IPS-15b (cell line): Measurements from ENCODE around the gene ADAM10.
"Not testable (repeated sequence)": the region's sequence is repeated elsewhere in the genome, so short reads cannot be mapped to it uniquely, and the experiment has no call there.

Experiments used
- H3K27me3 ChIP-seq: one replicate; pipeline ENCODE4 v1.6.1; 2013; ENCODE audit warnings: low read length; ENCODE audit not compliant: control insufficient read depth, insufficient read depth
- H3K36me3 ChIP-seq: one replicate; pipeline ENCODE4 v1.6.1; 2013; ENCODE audit warnings: low read length; ENCODE audit not compliant: control insufficient read depth, insufficient read depth
- H3K4me1 ChIP-seq: one replicate; pipeline ENCODE4 v1.6.1; 2013; ENCODE audit warnings: mild to moderate bottlenecking, low read length; ENCODE audit not compliant: control insufficient read depth, insufficient read depth
- H3K4me3 ChIP-seq: one replicate; pipeline ENCODE4 v1.5.1; 2013; ENCODE audit warnings: low read depth, low read length
- H3K9ac ChIP-seq: one replicate; pipeline ENCODE4 v1.6.1; 2013; ENCODE audit warnings: low read depth, mild to moderate bottlenecking, low read length
- H3K9me3 ChIP-seq: one replicate; pipeline ENCODE4 v1.6.1; 2013; ENCODE audit warnings: mild to moderate bottlenecking, low read length; ENCODE audit not compliant: control insufficient read depth, insufficient read depth

The ADAM10 gene

DNA sequence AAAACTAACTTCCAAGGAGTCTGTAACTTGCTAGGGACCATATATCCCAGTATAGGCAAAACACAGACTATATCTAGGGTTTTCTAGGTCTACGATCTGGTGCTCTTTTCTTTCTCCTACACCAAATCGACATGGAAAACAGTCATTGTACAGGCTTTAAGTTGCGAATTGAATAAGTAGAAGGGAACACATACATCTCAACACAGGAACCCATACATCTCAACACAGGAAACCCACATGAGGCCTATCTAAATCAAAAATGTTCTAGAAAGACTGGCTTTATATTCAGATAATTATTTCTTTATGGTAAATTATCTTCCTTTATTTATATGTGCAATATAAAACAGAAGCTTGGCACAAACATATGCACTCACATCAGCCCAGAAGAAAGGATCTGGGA, 126.6 kb downstream of the ADAM10 start:
- H3K36me3 ChIP-seq: no peaks in the 10 kb centered on the region
- H3K9me3 ChIP-seq: no peaks in the 10 kb centered on the region
- no peak overlapping the region for H3K4me3 ChIP-seq
- no peaks in the 10 kb centered on the region for H3K27me3 ChIP-seq
- H3K4me1 ChIP-seq: no peaks in the 10 kb centered on the region
- no peak overlapping the region for H3K9ac ChIP-seq

DNA sequence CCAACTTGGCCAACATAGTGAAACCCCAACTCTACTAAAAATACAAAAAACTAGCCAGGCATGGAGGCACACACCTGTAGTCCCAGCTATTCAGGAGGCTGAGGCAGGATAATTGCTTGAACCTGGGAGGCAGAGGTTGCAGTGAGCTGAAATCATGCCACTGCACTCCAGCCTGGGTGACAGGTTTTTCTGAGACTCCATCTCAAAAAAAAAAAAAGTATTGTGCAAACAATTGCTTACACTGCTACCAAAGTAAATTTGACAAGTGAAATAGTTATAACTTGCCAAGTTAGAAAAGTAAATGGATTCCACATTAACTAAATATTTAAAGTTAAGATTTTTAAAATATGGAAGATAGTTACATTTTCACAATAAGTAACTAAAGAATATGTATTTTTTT, 129.2 kb downstream of the ADAM10 start:
- not testable (repeated sequence) for H3K27me3 ChIP-seq, H3K4me3 ChIP-seq, H3K36me3 ChIP-seq, H3K9me3 ChIP-seq, H3K4me1 ChIP-seq, H3K9ac ChIP-seq

DNA sequence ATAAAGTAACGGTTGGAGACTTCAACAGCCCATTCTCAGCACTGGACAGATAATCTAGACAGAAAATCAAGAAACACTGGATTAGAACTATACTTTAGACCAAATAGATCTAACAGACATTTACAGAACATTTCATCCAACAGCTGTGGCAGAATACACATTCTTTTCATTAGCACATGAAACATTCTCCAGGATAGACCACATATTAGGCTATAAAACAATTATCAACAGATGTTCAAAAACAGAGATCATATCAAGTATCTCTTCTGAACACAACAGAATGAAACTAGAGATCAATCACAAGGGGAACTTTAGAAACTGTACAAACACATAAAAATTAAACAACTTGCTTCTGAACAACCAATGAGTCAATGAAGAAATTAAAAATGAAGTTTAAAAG, 133.3 kb downstream of the ADAM10 start:
- Histone ChIP-seq H3K36me3 (no peaks in the 10 kb centered on the region), H3K9ac (no peak overlapping the region), H3K27me3 (no peaks in the 10 kb centered on the region), H3K9me3 (peaks cover 5% of the 10 kb centered on the region), H3K4me1 (no peaks in the 10 kb centered on the region), H3K4me3 (no peak overlapping the region)

GRCh38 chr15:58611731-58612676, 137.5 kb downstream of the ADAM10 start:
- Histone ChIP-seq H3K36me3 (no peaks in the 10 kb centered on the region), H3K9me3 (peaks cover 5% of the 10 kb centered on the region), H3K4me3 (no peak overlapping the region)

GRCh38 chr15:58608711-58609110, 140.8 kb downstream of the ADAM10 start:
- Histone ChIP-seq H3K9ac (no peak overlapping the region), H3K4me1 (peaks cover 5% of the 10 kb centered on the region), H3K36me3 (no peaks in the 10 kb centered on the region), H3K27me3 (no peaks in the 10 kb centered on the region), H3K9me3 (no peaks in the 10 kb centered on the region), H3K4me3 (no peak overlapping the region)

More at GRCh38 chr15:58611731-58612676, 137.5 kb downstream of the ADAM10 start:
- Histone ChIP-seq H3K27me3 (no peaks in the 10 kb centered on the region), H3K9ac (no peak overlapping the region), H3K4me1 (no peaks in the 10 kb centered on the region)

- no peaks in the 10 kb centered on the region for H3K9me3 ChIP-seq
- peaks cover 5% of the 10 kb centered on the region for H3K4me1 ChIP-seq
- no peaks in the 10 kb centered on the region for H3K27me3 ChIP-seq
- H3K9ac ChIP-seq: no peak overlapping the region
- H3K4me3 ChIP-seq: no peak overlapping the region
- H3K36me3 ChIP-seq: no peaks in the 10 kb centered on the region
Measured at GRCh38 chr15:58608129-58608590, 141.3 kb downstream of the ADAM10 start.

- H3K27me3 ChIP-seq: no peaks in the 10 kb centered on the region
- H3K36me3 ChIP-seq: no peaks in the 10 kb centered on the region
- no peak overlapping the region for H3K4me3 ChIP-seq
- H3K9me3 ChIP-seq: no peaks in the 10 kb centered on the region
- H3K4me1 ChIP-seq: peaks cover 5% of the 10 kb centered on the region
- no peak overlapping the region for H3K9ac ChIP-seq
Measured at GRCh38 chr15:58606577-58607080, 142.9 kb downstream of the ADAM10 start.

GRCh38 chr15:58605931-58606530, 143.5 kb downstream of the ADAM10 start:
- H3K27me3 ChIP-seq: no peaks in the 10 kb centered on the region
- H3K9me3 ChIP-seq: no peaks in the 10 kb centered on the region
- H3K4me1 ChIP-seq: peaks cover 5% of the 10 kb centered on the region
- no peaks in the 10 kb centered on the region for H3K36me3 ChIP-seq
- H3K9ac ChIP-seq: no peak overlapping the region
- no peak overlapping the region for H3K4me3 ChIP-seq

DNA sequence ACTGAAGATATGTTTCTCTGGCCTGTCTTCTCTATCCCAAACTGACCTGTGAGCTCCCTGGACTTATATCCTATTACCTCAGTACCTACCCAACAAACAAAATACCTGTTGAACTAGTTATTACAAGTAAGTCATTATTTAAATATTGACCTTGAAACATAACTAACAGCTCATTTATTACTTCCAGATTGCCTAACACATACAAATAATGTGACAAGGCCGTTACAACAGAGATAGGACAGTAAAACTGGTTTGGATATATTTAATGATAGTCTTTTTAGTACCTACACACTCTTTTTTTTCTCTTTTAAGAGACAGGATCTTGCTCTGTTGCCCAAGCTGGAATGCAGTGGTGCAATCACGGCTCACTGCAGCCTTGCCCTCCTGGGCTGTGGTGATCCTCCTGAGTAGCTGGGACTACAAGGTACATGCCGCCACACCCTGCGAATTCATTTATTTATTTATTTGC, 145.0 kb downstream of the ADAM10 start:
- Histone ChIP-seq H3K9ac (no peak overlapping the region), H3K9me3 (no peaks in the 10 kb centered on the region), H3K36me3 (no peaks in the 10 kb centered on the region), H3K4me3 (no peak overlapping the region), H3K27me3 (no peaks in the 10 kb centered on the region), H3K4me1 (peaks cover 5% of the 10 kb centered on the region)

DNA sequence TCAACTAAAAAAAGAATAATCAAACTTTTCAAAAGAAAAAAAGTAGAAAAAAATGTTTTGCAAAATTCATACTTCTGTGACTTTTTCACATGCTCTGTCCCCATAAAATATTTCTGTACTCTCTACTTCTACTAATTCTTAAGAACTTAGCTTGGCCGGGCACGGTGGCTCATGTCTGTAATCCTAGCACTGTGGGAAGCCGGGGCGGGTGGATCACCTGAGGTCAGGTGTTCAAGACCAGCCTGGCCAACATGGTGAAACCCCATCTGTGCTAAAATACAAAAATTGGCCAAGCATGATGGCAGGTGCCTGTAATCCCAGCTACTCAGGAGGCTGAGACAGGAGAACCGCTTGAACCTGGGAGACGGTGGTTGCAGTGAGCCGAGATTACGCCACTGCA, 145.6 kb downstream of the ADAM10 start:
- not testable (repeated sequence) for H3K4me3 ChIP-seq, H3K4me1 ChIP-seq

DNA sequence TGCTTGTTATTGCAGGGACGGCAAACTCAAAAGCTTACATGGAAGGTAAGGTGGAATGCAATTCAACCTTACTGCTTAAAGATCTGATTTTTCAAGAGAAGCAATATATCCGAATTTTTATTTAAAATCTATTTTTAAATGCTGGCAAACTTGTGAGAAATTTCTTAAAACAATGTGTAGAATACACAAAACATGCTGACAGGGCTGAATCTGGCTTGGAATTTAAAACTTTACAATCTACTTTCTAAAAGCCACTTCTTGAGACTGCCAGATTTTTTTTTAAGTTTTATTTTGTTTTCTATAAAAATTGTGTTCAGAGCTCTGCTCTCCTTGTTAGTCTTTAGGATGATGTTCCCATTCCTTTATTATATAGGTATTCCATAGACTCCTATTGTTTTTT, 146.7 kb downstream of the ADAM10 start:
- Histone ChIP-seq H3K4me1 (peaks cover 8% of the 10 kb centered on the region), H3K9ac (no peak overlapping the region), H3K36me3 (no peaks in the 10 kb centered on the region), H3K4me3 (no peak overlapping the region), H3K27me3 (no peaks in the 10 kb centered on the region), H3K9me3 (no peaks in the 10 kb centered on the region)

More for the DNA sequence above, 145.6 kb downstream of the ADAM10 start:
- not testable (repeated sequence) for H3K9ac ChIP-seq, H3K27me3 ChIP-seq, H3K36me3 ChIP-seq, H3K9me3 ChIP-seq

DNA sequence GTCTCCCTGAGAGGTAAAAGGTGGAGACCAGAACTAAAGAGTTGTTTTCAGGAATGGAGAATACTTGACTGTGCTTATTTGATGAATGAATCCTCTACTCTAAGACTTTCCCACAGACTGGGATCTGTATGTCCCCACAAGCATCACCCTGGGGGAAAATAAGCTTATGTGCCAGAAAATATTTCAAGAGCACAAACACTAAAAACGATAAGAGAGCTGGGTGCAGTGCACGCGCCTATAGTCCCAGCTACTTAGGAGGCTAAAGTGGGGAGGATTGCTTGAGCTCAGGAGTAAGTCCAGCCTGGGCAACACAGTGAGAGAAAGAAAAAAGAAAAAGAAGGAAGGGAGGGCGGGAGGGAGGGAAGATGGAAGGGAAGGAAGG, 150.7 kb downstream of the ADAM10 start:
- Histone ChIP-seq H3K4me3 (no peak overlapping the region), H3K9ac (no peak overlapping the region), H3K27me3 (no peaks in the 10 kb centered on the region), H3K9me3 (no peaks in the 10 kb centered on the region), H3K36me3 (no peaks in the 10 kb centered on the region), H3K4me1 (peaks cover 3% of the 10 kb centered on the region)
